Measurements from ENCODE around the gene ARRDC4.

- TF ChIP-seq BRF1 (IDR thresholded peaks at IDR 0.05; ENCODE audit: borderline replicate concordance, extremely low read depth, insufficient read length) (no peak), TAF1 (IDR thresholded peaks at IDR 0.05; ENCODE audit: control insufficient read depth, extremely low read depth, insufficient read depth, low read length, severe bottlenecking) (no peak), VEZF1 (CRISPR knock-in tag; IDR thresholded peaks at IDR 0.05) (no peak), CREM (IDR thresholded peaks at IDR 0.05; ENCODE audit: low read depth) (no peak), HNRNPLL (IDR thresholded peaks at IDR 0.05; ENCODE audit: low read depth, low read length, poor library complexity, severe bottlenecking) (no peak), ZNF175 (CRISPR knock-in tag; IDR thresholded peaks at IDR 0.05; ENCODE audit: low read depth) (no peak), MYC (IDR thresholded peaks at IDR 0.05; ENCODE audit: low read depth, low read length) (no peak), MYC (CRISPR knock-in tag; IDR thresholded peaks at IDR 0.05; ENCODE audit: borderline replicate concordance, low read depth) (no peak), BHLHE40 (IDR thresholded peaks at IDR 0.05; ENCODE audit: low read length) (no peak), KAT7 (CRISPR knock-in tag; IDR thresholded peaks at IDR 0.05; ENCODE audit: borderline replicate concordance) (no peak), PBX2 (CRISPR knock-in tag; IDR thresholded peaks at IDR 0.05; ENCODE audit: low read depth) (no peak), PBX2 (tag; conservative IDR thresholded peaks at IDR 0.05; ENCODE audit: low read depth) (no peak), BRF2 (IDR thresholded peaks at IDR 0.05; ENCODE audit: borderline replicate concordance, insufficient read depth, insufficient read length) (no peak)
These were observed 51.9 kb downstream of the ARRDC4 start for GRCh38 chr15:98012354-98012753.
